GM18873 (cell line): Measurements from ENCODE around the gene EIF3B.
"Not testable (repeated sequence)": the region's sequence is repeated elsewhere in the genome, so short reads cannot be mapped to it uniquely, and the experiment has no call there.

ENCODE experiments used
- ATAC-seq: cut with Tn5 transposase; IDR thresholded peaks from one replicate; pipeline ENCODE4 v1.9.1; 2021; ENCODE audit warnings: mild to moderate bottlenecking, moderate library complexity, moderate number of reproducible peaks; ENCODE audit not compliant: unreplicated experiment, low FRiP score

Gene EIF3B

DNA sequence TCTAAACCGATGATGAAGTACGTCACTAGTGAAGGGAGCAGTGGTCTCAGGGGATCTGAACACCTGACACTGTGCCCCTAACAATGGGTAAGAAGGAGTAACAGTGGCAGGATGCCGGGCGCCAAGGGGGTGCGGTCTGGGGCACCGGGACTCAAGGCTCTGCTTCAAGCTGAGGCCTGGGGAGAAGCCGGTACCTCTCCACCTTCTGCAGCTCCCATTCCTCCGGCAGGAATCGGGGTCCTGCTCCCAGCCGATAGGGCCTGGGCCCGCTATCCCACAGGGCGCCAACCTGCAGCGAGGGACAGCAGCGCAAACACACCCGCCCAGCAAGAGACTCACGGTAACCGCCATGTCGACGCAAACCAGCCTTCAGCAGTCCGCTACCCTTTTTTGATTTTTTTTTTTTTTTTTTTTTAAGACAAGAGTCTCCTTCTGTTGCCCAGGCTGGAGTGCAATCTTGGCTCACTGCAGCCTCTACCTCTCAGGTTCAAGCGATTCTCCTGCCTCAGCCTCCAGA is 40.0 kb downstream of the EIF3B start:
- ATAC-seq: no peak

DNA sequence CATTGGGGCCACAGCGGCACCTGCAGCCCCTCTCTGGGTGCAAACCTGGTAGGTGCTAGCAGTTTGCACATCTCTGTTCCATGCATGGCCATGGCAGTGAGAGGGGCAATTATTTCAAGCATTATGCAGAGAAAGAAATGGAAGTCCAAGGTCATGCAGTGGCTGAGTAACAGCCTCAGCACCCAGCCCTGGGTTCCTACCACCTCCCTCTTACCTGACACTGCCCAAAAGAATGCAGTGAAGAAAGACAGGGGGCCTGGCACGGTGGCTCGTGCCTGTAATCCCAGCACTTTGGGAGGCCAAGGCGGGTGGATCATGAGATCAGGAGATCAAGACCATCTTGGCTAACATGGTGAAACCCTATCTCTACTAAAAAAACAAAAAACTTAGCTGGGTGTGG is 43.9 kb downstream of the EIF3B start:
- no peak for ATAC-seq

GRCh38 chr7:2399848-2400587 is 45.4 kb downstream of the EIF3B start:
- ATAC-seq: no peak

DNA sequence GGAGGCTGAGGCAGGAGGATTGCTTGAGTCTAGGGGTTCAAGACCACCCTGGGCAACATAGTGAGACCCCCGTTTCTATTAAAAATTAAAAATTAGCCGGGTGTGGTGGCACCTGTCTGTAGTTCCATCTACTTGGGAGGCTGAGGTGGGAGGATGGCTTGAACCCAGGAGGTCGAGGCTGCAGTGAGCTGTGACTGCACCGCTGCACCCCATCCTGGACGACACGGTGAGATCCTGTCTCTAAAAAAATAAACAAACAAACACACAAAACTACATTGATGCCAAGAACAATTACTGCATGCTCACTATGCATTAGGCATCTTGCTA is 48.0 kb downstream of the EIF3B start:
- no peak for ATAC-seq

DNA sequence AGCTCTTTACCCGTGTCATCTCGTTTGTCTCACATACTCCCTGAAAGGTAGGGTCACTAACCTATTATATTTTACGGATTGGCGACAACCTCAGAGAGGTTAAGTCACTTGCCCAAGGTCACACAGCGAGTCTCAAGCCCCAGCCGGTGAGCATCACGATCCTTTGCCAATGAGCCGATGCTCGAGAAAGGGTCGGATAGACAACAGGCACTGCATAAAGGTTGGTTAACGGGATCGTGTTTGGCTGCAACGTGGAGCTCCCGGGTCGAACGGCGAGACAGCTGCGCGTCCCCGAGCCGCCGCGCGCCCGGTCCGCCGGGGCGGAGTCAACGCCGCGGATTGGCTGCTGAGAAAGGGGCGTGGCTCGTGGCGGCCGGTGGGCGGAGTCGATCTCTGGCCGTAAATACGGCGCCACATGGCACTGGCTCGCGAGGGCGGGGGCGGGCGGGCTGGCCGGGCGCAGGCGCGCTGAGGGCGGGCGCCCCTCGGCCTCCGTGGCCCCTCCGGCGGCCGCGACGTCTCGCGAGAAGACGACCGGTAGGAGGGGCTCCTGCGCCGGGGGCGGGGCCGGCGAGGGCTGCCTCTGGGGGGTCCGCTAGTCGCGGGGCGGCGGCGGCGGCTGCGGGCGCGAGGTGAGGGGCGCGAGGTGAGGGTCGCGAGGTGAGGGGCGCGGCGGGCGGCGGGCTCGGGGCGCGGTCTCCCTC is 48.5 kb downstream of the EIF3B start, which contains the start of gene CHST12:
Gene CHST12 (plus strand): TSS at position 598 of the 704 bp plus-strand sequence. CDS start 29,029 bp downstream, outside the sequence.
- peak; percentile 35 for ATAC-seq

GRCh38 chr7:2403718-2404648 is 49.4 kb downstream of the EIF3B start:
- ATAC-seq: no peak

- ATAC-seq: no peak
Observed at GRCh38 chr7:2404714-2405119, 50.1 kb downstream of the EIF3B start.

GRCh38 chr7:2405201-2405600 is 50.6 kb downstream of the EIF3B start:
- no peak for ATAC-seq

- ATAC-seq: peak; percentile 43
Observed at GRCh38 chr7:2405601-2406345, 51.1 kb downstream of the EIF3B start.

DNA sequence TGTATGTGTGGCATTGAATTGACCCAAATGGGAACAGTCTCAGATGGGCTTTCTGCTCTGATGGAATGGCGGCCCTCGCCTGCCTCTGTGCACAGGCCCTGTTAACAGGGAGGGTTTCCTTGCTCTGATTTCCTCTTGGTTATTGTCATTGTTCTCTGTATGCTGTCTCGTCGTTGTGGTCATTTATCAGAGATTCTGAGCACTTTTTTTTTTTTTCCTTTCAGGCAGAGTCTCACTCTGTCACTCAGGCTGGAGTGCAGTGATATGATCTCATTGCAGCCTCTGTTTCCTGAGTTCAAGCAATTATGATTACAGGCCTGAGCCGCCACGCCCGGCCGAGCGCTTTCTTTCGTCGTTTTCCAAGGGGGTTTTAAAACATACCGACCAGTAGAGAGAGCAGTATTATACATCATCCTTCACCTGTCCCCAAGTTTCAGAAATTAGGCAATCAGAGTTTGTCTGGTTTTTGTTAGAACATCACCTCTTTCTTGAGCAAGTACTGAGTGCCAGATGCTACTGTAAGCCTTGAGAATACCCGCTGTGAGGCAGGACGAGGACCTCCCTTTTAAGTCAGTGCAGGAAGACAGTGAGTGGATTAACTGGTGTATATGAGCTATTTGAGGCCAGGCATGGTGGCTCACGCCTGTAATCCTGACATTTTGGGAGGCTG is 55.3 kb downstream of the EIF3B start:
- no peak for ATAC-seq

DNA sequence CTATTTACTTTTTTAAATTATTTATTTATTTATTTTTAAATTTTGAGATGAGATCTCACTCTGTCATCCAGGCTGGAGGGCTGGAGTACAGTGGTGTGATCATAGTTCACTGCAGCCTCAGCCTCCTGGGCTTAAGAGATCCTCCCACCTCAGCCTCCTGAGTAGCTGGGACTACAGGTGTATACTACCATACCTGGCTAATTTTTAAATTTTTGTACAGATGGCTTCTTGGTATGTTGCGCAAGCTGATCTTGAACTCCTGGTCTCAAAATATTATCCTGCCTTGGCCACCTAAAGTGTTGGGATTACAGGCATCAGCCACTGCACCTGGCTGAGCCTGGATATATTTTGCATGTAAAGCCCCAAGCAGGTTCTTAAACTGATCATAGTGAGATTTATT is 56.4 kb downstream of the EIF3B start:
- no peak for ATAC-seq

GRCh38 chr7:2411815-2412586 is 57.4 kb downstream of the EIF3B start:
- no peak for ATAC-seq

DNA sequence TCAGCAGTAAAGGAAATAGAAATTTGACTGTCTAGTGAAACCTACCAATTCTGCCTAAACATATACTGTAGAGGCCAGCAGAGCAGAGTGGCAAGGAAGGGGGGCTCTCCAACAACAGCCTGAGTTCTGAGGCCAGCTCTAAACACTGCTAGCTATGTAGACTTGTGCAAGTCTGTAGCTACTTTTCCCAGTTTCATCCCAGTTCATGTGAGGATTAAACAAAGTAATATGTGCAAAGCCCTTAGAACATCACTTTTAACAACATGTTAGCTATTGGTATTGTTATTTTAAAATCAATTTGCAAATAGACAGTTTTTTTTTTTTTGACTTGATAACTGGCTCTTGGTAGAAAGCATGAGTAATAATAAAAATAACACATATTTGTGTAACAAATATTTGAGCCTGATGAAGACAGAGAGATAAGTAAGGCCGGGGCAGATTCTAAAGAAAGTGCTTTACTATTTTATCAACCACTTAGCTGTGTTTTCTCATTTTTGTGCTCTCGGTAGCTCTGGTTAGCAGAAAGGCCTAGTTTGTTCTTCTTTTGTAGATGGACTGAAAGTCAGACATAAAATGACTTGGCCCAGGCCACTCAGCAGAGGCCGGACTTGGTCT is 58.1 kb downstream of the EIF3B start:
- no peak for ATAC-seq

GRCh38 chr7:2416063-2416462 is 61.4 kb downstream of the EIF3B start:
- no peak for ATAC-seq

DNA sequence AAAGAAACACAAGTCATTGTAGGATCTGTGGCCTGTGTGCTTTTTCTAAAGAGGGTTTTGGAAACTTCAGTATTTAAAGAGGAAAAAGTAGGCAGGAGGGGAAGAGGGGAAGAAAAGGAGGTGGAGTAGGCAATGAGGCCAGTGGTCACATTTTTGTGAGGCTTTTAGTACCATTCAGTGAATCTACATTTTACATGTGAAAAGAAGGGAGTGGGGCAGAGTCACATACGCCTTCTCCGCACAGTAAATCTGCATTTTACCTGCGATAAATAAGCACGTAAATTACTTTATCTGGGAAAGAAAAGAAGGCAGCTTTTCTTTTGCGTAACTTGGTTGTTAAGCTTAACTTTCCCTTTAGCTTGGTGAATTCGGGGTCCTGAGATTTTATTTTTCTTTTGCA is 62.0 kb downstream of the EIF3B start:
- no peak for ATAC-seq

- not testable (repeated sequence) for ATAC-seq
Observed at GRCh38 chr7:2417178-2417577, 62.6 kb downstream of the EIF3B start.

DNA sequence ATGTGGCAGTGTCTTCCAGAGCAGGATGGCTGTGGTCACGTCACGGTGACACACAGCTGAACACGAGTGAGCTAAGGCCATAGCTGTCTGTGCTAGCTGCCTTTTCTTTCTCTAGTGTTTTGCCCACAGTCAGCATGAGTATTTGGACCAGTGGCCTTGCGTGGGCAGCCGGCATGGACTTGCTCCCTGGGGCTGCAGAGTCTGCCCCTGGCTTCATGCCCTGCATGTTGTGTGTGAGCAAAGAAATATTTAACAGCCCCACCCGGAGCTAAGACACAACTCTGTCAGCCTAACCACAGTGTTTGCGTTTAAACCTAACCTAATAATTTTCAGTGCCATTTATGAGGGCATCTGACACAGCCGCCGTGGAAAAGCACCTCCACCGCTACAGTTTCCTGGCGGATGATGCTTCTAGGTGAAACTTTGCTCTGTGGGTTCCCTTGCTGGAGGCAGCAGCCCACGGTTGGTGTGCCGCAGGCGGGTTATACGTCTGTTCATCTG is 63.4 kb downstream of the EIF3B start:
- ATAC-seq: no peak

DNA sequence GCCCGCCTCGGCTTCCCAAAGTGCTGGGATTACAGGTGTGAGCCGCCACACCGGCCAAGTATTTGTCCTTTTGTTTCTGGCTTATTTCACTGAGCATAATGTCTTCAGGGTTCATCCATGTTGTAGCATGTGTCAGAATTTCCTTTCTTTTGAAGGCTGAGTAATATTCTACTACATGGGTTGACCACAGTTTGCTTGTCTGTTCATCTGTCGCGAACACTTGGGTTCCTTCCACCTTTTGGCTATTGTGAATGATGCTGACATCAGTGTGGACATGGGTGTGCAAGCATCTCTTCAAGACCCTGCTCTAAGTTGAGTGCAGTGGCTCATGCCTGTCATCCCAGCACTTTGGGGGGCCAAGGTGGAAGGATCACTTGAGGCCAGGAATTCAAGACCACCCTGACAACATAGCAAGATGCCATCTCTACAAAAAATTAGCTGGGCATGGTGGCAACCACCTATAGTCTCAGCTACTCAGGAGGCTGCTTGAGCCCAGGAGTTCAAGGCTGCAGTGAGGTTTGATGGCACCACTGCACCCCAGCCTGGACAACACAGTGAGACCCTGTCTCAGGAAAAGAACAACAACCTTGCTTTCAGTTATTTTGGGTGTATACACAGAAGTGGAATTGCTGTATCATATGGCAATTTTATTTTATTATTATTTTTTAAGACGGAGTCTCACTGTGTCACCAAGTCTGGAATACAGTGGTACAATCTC is 65.7 kb downstream of the EIF3B start:
- ATAC-seq: no peak
